HepG2 (cell line): Measurements from ENCODE around the gene FURIN. TPM values are rescaled to one million over a fixed set of nuclear protein-coding genes. Genes with fewer than 3 reads are reported as not detected.

Experiments used
- CCAR2 ChIP-seq: fragments of 200-400 bp; formaldehyde crosslinking; optimal IDR thresholded peaks from 2 replicates; pipeline ENCODE3; 2018; ENCODE audit warnings: low read depth, mild to moderate bottlenecking, low read length, moderate library complexity
- GPBP1L1 ChIP-seq: sonication (generic); formaldehyde crosslinking; IDR thresholded peaks from 2 replicates; pipeline ENCODE4 v1.5.0; 2020; ENCODE audit warnings: mild to moderate bottlenecking, missing genetic modification reagents
- HNRNPLL ChIP-seq: fragments of 200-400 bp; formaldehyde crosslinking; IDR thresholded peaks from 2 replicates; pipeline ENCODE4 v1.6.1; 2017; ENCODE audit warnings: mild to moderate bottlenecking, low read depth, low read length; ENCODE audit not compliant: poor library complexity, severe bottlenecking
- MZF1 ChIP-seq: sonication (generic); formaldehyde crosslinking; IDR thresholded peaks from 2 replicates; pipeline ENCODE4 v1.8.1; 2023; ENCODE audit warnings: mild to moderate bottlenecking, missing genetic modification reagents, borderline replicate concordance
- NCOR1 ChIP-seq: fragments of 200-600 bp; sonication (generic); IDR thresholded peaks from 2 replicates; pipeline ENCODE4 v1.7.0; 2017; ENCODE audit warnings: antibody characterized with exemption, low read length, borderline replicate concordance
- POLR2A ChIP-seq, 2 experiments: IDR thresholded peaks; 2 replicates each; pipeline ENCODE4 v1.6.1; 2011; ENCODE audit warnings: low read depth in 2 of 2, low read length in 2 of 2, mild to moderate bottlenecking in 1 of 2, moderate library complexity in 1 of 2; ENCODE audit not compliant: insufficient read depth in 1 of 2
- RXRA ChIP-seq: sonication (generic); formaldehyde crosslinking; IDR thresholded peaks from 2 replicates; pipeline ENCODE4 v1.5.1; 2020; ENCODE audit warnings: missing genetic modification reagents
- SALL2 ChIP-seq: sonication (generic); formaldehyde crosslinking; IDR thresholded peaks from 2 replicates; pipeline ENCODE4 v1.8.1; 2023; ENCODE audit warnings: mild to moderate bottlenecking, missing genetic modification reagents, inconsistent platforms
- ZBTB7A ChIP-seq: sonication (generic); formaldehyde crosslinking; IDR thresholded peaks from 2 replicates; pipeline ENCODE4 v1.8.0; 2022; ENCODE audit warnings: mild to moderate bottlenecking, missing genetic modification reagents
- ZFP91 ChIP-seq: sonication (generic); formaldehyde crosslinking; IDR thresholded peaks from 2 replicates; pipeline ENCODE4 v1.9.0; 2022; ENCODE audit warnings: missing genetic modification reagents, mild to moderate bottlenecking, borderline replicate concordance
- ZFY ChIP-seq: sonication (generic); formaldehyde crosslinking; IDR thresholded peaks from 2 replicates; pipeline ENCODE4 v1.4.0; 2020; ENCODE audit warnings: missing genetic modification reagents
- ZNF280D ChIP-seq: sonication (generic); formaldehyde crosslinking; IDR thresholded peaks from 2 replicates; pipeline ENCODE4 v1.5.1; 2020; ENCODE audit warnings: mild to moderate bottlenecking, missing genetic modification reagents
- ZNF567 ChIP-seq: sonication (generic); formaldehyde crosslinking; IDR thresholded peaks from 2 replicates; pipeline ENCODE4 v1.8.1; 2023; ENCODE audit warnings: mild to moderate bottlenecking, missing genetic modification reagents, borderline replicate concordance
- ZNF572 ChIP-seq: sonication (generic); formaldehyde crosslinking; IDR thresholded peaks from 2 replicates; pipeline ENCODE4 v1.5.1; 2020; ENCODE audit warnings: mild to moderate bottlenecking, missing genetic modification reagents
- ZNF710 ChIP-seq: sonication (generic); formaldehyde crosslinking; IDR thresholded peaks from 2 replicates; pipeline ENCODE4 v1.5.0; 2020; ENCODE audit warnings: mild to moderate bottlenecking, missing genetic modification reagents, borderline replicate concordance
- polyA plus RNA-seq, 8 experiments: library from polyadenylated mRNA; depleted of rRNA in 3 of 8; stranded (reverse) in 7 of 8; unstranded in 1 of 8; fragments of >200 nt; fragmentation: Illumina TruSeq in 4 of 8; extraction: Trizol in 4 of 8; gene quantifications; 2 replicates each; pipeline versions ENCODE4 v1.2.1 to v1.2.3, GENCODE V29; 2011 to 2016; ENCODE audit warnings: low read depth in 4 of 8, missing spikeins in 1 of 8, mixed read lengths in 1 of 8; ENCODE audit not compliant: insufficient read depth in 1 of 8
- total RNA-seq, 5 experiments: library from RNA; depleted of rRNA; stranded (reverse); fragments of >200 nt; fragmentation: Illumina TruSeq; extraction: Trizol; gene quantifications; 2 replicates each; pipeline ENCODE4 v1.2.3, GENCODE V29; 2016; ENCODE audit warnings: low read depth in 1 of 5
- TF ChIP-seq, protein P1 (sequence below): IDR thresholded peaks from 2 replicates; pipeline ENCODE4 v1.6.1; 2016; ENCODE audit warnings: mild to moderate bottlenecking

Gene FURIN
- total and polyA plus RNA-seq, 2 of the 13 experiments (the other 11 are each of a cell fraction or from before 2014, with no cell fraction given), result 15.2 to 17.4 TPM

- peak; percentile 46; the same call in 1 of the 2 replicates for TF ChIP-seq ZNF710 (CRISPR knock-in tag)
- TF ChIP-seq SALL2 (CRISPR knock-in tag), result 0 out of 2 replicates have a peak, but pooled peaks have one; percentile 37
- TF ChIP-seq MZF1 (CRISPR knock-in tag), result no peak
- TF ChIP-seq NCOR1, result no peak
- TF ChIP-seq RXRA (CRISPR knock-in tag), result 0 out of 2 replicates have a peak, but pooled peaks have one; percentile 39
- peak; percentile 80 for TF ChIP-seq ZFY (CRISPR knock-in tag)
- peak; percentile 52 to 67 for TF ChIP-seq POLR2A (IDR thresholded peaks at IDR 0.05; ENCODE audit: insufficient read depth in 1 of 2, low read depth in 2 of 2, low read length in 2 of 2)
- TF ChIP-seq ZNF280D (CRISPR knock-in tag), result 0 out of 2 replicates have a peak, but pooled peaks have one; percentile 24
- no peak for TF ChIP-seq CCAR2
- 0 out of 2 replicates have a peak, but pooled peaks have one; percentile 50 for TF ChIP-seq ZNF572 (CRISPR knock-in tag)
- TF ChIP-seq ZNF567 (CRISPR knock-in tag), result no peak
- peak; percentile 78 for TF ChIP-seq ZFP91 (CRISPR knock-in tag)
- peak; percentile 35 for TF ChIP-seq HNRNPLL
- TF ChIP-seq GPBP1L1 (CRISPR knock-in tag), result no peak
- TF ChIP-seq, protein P1, sequence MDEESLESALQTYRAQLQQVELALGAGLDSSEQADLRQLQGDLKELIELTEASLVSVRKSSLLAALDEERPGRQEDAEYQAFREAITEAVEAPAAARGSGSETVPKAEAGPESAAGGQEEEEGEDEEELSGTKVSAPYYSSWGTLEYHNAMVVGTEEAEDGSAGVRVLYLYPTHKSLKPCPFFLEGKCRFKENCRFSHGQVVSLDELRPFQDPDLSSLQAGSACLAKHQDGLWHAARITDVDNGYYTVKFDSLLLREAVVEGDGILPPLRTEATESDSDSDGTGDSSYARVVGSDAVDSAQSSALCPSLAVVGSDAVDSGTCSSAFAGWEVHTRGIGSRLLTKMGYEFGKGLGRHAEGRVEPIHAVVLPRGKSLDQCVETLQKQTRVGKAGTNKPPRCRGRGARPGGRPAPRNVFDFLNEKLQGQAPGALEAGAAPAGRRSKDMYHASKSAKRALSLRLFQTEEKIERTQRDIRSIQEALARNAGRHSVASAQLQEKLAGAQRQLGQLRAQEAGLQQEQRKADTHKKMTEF (CRISPR knock-in tag), result no peak; the same call in 1 of the 2 replicates
- peak; percentile 65; the same call in 1 of the 2 replicates for TF ChIP-seq ZBTB7A (CRISPR knock-in tag)
Observed at GRCh38 chr15:90893175-90894090, 25.0 kb downstream of the FURIN start (continued).
